ENCODE data around the gene SFXN5. TPM values are rescaled to one million over a fixed set of nuclear protein-coding genes. Genes with fewer than 3 reads are reported as not detected.

SFXN5 gene
- total and polyA plus RNA-seq, 2 donors (not counting 1 experiment from before 2014, with no cell fraction given) = 5.8 to 13.9 TPM

- Histone ChIP-seq H3K9ac (ENCODE audit: insufficient read depth, low read length) (no peak overlapping the region), H3K27ac (ENCODE audit: insufficient read depth, low read length) (no peak overlapping the region)
These were observed 86.4 kb downstream of the SFXN5 start for GRCh38 chr2:72985136-72985535.

DNA sequence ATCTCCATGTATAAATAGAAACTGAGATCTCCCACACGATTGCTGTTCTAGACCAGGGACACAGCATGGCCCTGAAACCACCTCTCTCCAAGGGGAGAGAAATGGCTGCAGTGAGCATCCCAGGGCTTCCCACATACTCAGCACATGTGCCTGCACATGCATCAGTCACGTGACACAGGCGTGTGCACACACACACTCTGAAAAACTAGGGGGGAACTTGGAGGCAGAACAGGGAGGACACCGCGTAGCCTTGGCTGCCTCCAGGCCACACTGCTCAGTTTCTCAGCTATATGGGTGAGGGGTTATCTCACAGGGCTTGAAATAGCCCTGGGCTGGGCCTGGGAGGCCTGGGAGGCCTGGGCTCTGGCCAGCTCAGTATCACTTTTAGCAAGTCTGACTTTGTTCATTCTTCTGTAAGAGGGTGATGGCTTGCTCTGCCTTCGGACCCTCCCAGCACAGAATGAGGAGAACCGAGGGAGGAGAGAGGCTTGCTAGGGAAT, 87.3 kb downstream of the SFXN5 start:
- Histone ChIP-seq H3K27me3 (ENCODE audit: control insufficient read depth, insufficient read depth, low read length) (no peaks in the 10 kb centered on the region), H3K9me3 (ENCODE audit: control insufficient read depth, insufficient read depth, low read depth, low read length) (no peaks in the 10 kb centered on the region), H3K4me2 (ENCODE audit: extremely low read depth, insufficient read depth, low read length) (no peak overlapping the region), H3K9ac (ENCODE audit: insufficient read depth, low read length) (no peak overlapping the region), H3K36me3 (ENCODE audit: control insufficient read depth, insufficient read depth, low read length) (no peaks in the 10 kb centered on the region), H3K4me3 (replicated peaks in 1 of 4; ENCODE audit: control extremely low read depth in 1 of 4, insufficient read depth in 1 of 4, low read depth in 3 of 4, low read length in 4 of 4) (no peak overlapping the region), H3K79me2 (ENCODE audit: control insufficient read depth, insufficient read depth, low read length) (no peaks in the 10 kb centered on the region), H2AFZ (ENCODE audit: low read length) (no peak overlapping the region), H3K4me1 (ENCODE audit: control insufficient read depth, extremely low read depth, insufficient read depth, low read length) (no peaks in the 10 kb centered on the region), H4K20me1 (ENCODE audit: control insufficient read depth, extremely low read depth, insufficient read depth, low read length) (no peaks in the 10 kb centered on the region), H3K27ac (ENCODE audit: insufficient read depth, low read length) (no peak overlapping the region)
- peak in 1 of 2 donors; percentile 14 for DNase-seq (ENCODE audit: low read depth in 2 of 2)
- TF ChIP-seq EZH2 (IDR thresholded peaks at IDR 0.05; ENCODE audit: low read length, missing control alignments) = no peak
- no peak for TF ChIP-seq CTCF (conservative IDR thresholded peaks at IDR 0.05 in 1 of 2, IDR thresholded peaks at IDR 0.05 in 1 of 2; ENCODE audit: low read depth in 1 of 2, low read length in 2 of 2)

More at GRCh38 chr2:72985136-72985535, 86.4 kb downstream of the SFXN5 start:
- H4K20me1 ChIP-seq (ENCODE audit: control insufficient read depth, extremely low read depth, insufficient read depth, low read length) = no peaks in the 10 kb centered on the region
- DNase-seq (ENCODE audit: low read depth in 2 of 2) = no peak
- H3K4me2 ChIP-seq (ENCODE audit: extremely low read depth, insufficient read depth, low read length) = no peak overlapping the region
- no peaks in the 10 kb centered on the region for H3K36me3 ChIP-seq (ENCODE audit: control insufficient read depth, insufficient read depth, low read length)
- no peaks in the 10 kb centered on the region for H3K27me3 ChIP-seq (ENCODE audit: control insufficient read depth, insufficient read depth, low read length)
- no peak overlapping the region for H3K4me3 ChIP-seq (replicated peaks in 1 of 4; ENCODE audit: control extremely low read depth in 1 of 4, insufficient read depth in 1 of 4, low read depth in 3 of 4, low read length in 4 of 4)
- no peak for TF ChIP-seq CTCF (conservative IDR thresholded peaks at IDR 0.05 in 1 of 2, IDR thresholded peaks at IDR 0.05 in 1 of 2; ENCODE audit: low read depth in 1 of 2, low read length in 2 of 2)
- no peak for TF ChIP-seq EZH2 (IDR thresholded peaks at IDR 0.05; ENCODE audit: low read length, missing control alignments)
- H2AFZ ChIP-seq (ENCODE audit: low read length) = no peak overlapping the region
- H3K4me1 ChIP-seq (ENCODE audit: control insufficient read depth, extremely low read depth, insufficient read depth, low read length) = no peaks in the 10 kb centered on the region
- H3K9me3 ChIP-seq (ENCODE audit: control insufficient read depth, insufficient read depth, low read depth, low read length) = no peaks in the 10 kb centered on the region
- no peaks in the 10 kb centered on the region for H3K79me2 ChIP-seq (ENCODE audit: control insufficient read depth, insufficient read depth, low read length)

- H3K36me3 ChIP-seq (ENCODE audit: control insufficient read depth, insufficient read depth, low read length) = no peaks in the 10 kb centered on the region
- DNase-seq (ENCODE audit: low read depth in 2 of 2) = no peak
- no peak overlapping the region for H3K9ac ChIP-seq (ENCODE audit: insufficient read depth, low read length)
- H4K20me1 ChIP-seq (ENCODE audit: control insufficient read depth, extremely low read depth, insufficient read depth, low read length) = no peaks in the 10 kb centered on the region
- TF ChIP-seq CTCF (conservative IDR thresholded peaks at IDR 0.05 in 1 of 2, IDR thresholded peaks at IDR 0.05 in 1 of 2; ENCODE audit: low read depth in 1 of 2, low read length in 2 of 2) (no peak), EZH2 (IDR thresholded peaks at IDR 0.05; ENCODE audit: low read length, missing control alignments) (no peak)
- H3K4me3 ChIP-seq (replicated peaks in 1 of 4; ENCODE audit: control extremely low read depth in 1 of 4, insufficient read depth in 1 of 4, low read depth in 3 of 4, low read length in 4 of 4) = no peak overlapping the region
- no peak overlapping the region for H3K27ac ChIP-seq (ENCODE audit: insufficient read depth, low read length)
- H3K4me1 ChIP-seq (ENCODE audit: control insufficient read depth, extremely low read depth, insufficient read depth, low read length) = no peaks in the 10 kb centered on the region
- H3K79me2 ChIP-seq (ENCODE audit: control insufficient read depth, insufficient read depth, low read length) = no peaks in the 10 kb centered on the region
- no peak overlapping the region for H3K4me2 ChIP-seq (ENCODE audit: extremely low read depth, insufficient read depth, low read length)
- no peaks in the 10 kb centered on the region for H3K27me3 ChIP-seq (ENCODE audit: control insufficient read depth, insufficient read depth, low read length)
- H3K9me3 ChIP-seq (ENCODE audit: control insufficient read depth, insufficient read depth, low read depth, low read length) = no peaks in the 10 kb centered on the region
- no peak overlapping the region for H2AFZ ChIP-seq (ENCODE audit: low read length)
These were observed 87.9 kb downstream of the SFXN5 start for GRCh38 chr2:72983500-72984161.

Data from fibroblast of lung (primary cell).